NCI-H226 (cell line): ENCODE measurements around the gene PLLP.

Experiments
- DNase-seq: peaks from one replicate; pipeline ENCODE4 v3.0.0-alpha.2; 2015

PLLP gene

GRCh38 chr16:57252148-57252721 lies 32.2 kb downstream of the PLLP start:
- DNase-seq = no peak

GRCh38 chr16:57251352-57251751 lies 33.1 kb downstream of the PLLP start:
- DNase-seq = no peak

GRCh38 chr16:57245472-57246113 lies 38.9 kb downstream of the PLLP start:
- no peak for DNase-seq

- peak; percentile 98 for DNase-seq
Observed at GRCh38 chr16:57244767-57245471, 39.6 kb downstream of the PLLP start, which contains the start of gene ARL2BP. ARL2BP (plus strand) TSS chr16:57245259; CDS start chr16:57245368, 109 bp downstream.

- DNase-seq = no peak
Observed at GRCh38 chr16:57244463-57244766, 40.1 kb downstream of the PLLP start.

- DNase-seq = no peak
Observed at GRCh38 chr16:57242650-57243049, 41.8 kb downstream of the PLLP start.

GRCh38 chr16:57240851-57241250 lies 43.6 kb downstream of the PLLP start:
- DNase-seq = no peak

- no peak for DNase-seq
Observed at GRCh38 chr16:57239107-57239506, 45.4 kb downstream of the PLLP start.

GRCh38 chr16:57238682-57239081 lies 45.8 kb downstream of the PLLP start:
- no peak for DNase-seq

GRCh38 chr16:57236022-57236350 lies 48.5 kb downstream of the PLLP start:
- no peak for DNase-seq

- DNase-seq = peak; percentile 32
Observed at GRCh38 chr16:57235128-57236021, 49.1 kb downstream of the PLLP start.

- no peak for DNase-seq
Observed at GRCh38 chr16:57234707-57235092, 49.8 kb downstream of the PLLP start.

- no peak for DNase-seq
Observed at GRCh38 chr16:57233944-57234706, 50.3 kb downstream of the PLLP start.

- DNase-seq = no peak
Observed at GRCh38 chr16:57231821-57232350, 52.6 kb downstream of the PLLP start.

- no peak for DNase-seq
Observed at GRCh38 chr16:57229079-57229478, 55.4 kb downstream of the PLLP start.

- no peak for DNase-seq
Observed at GRCh38 chr16:57226701-57227621, 57.5 kb downstream of the PLLP start.

- no peak for DNase-seq
Observed at GRCh38 chr16:57225978-57226377, 58.5 kb downstream of the PLLP start.

- DNase-seq = no peak
Observed at GRCh38 chr16:57224651-57225335, 59.7 kb downstream of the PLLP start.

GRCh38 chr16:57223057-57223456 lies 61.4 kb downstream of the PLLP start:
- DNase-seq = no peak

GRCh38 chr16:57216968-57217367 lies 67.5 kb downstream of the PLLP start:
- DNase-seq = no peak

- DNase-seq = no peak
Observed at GRCh38 chr16:57213462-57213861, 71.0 kb downstream of the PLLP start.
